Peyer's patch (tissue), 4 donors: Measurements from ENCODE around the gene EGFLAM.

Source experiments
- CTCF ChIP-seq, 6 experiments: fragments of 450-650 bp in 4 of 6; fragments of 200-600 bp in 2 of 6; sonication (generic) in 1 of 6; IDR thresholded peaks; one replicate each; pipeline ENCODE4 v1.5.1; 2017 to 2019; ENCODE audit warnings: antibody characterized with exemption in 6 of 6, mild to moderate bottlenecking in 3 of 6, moderate library complexity in 1 of 6
- POLR2A ChIP-seq, 2 donors: fragments of 450-650 bp; IDR thresholded peaks; one replicate each; pipeline ENCODE4 v1.5.1; 2017; ENCODE audit warnings: antibody characterized with exemption in 2 of 2, mild to moderate bottlenecking in 2 of 2, moderate library complexity in 2 of 2

GRCh38 chr5:38290028-38290653, 31.8 kb downstream of the EGFLAM start:
- TF ChIP-seq CTCF (IDR thresholded peaks at IDR 0.05) (no peak), POLR2A (IDR thresholded peaks at IDR 0.05) (no peak)
